H1 (cell line): Measurements from ENCODE around the gene WNT9A. TPM values are rescaled to one million over a fixed set of nuclear protein-coding genes. Genes with fewer than 3 reads are reported as not detected.

ENCODE experiments used
- CTCF ChIA-PET: fragments of 300-600 bp; sonication (Branson Sonifier 250); formaldehyde crosslinking; loops from one replicate; lab custom pipeline; 2021; ENCODE audit not compliant: partially characterized antibody; lab: Charles Lee
- POLR2A ChIA-PET: fragments of 300-600 bp; sonication (Branson Sonifier 250); formaldehyde crosslinking; loops from one replicate; lab custom pipeline; 2021; ENCODE audit warnings: inconsistent platforms; ENCODE audit not compliant: partially characterized antibody; lab: Charles Lee
- DNase-seq, 2 experiments: peaks; one replicate each; pipeline versions ENCODE4 v3.0.0 to v3.0.0-alpha.2; 2010 to 2022; ENCODE audit warnings: low spot score in 2 of 2, low read depth in 1 of 2, mixed read lengths in 1 of 2
- FAIRE-seq: peaks from 2 replicates; lab custom pipeline; 2011; peaks lifted over from hg19 to GRCh38; lab: Jason Lieb, UNC
- H2AFZ ChIP-seq: 2 replicates; pipeline ENCODE4 v1.8.1; 2012; ENCODE audit warnings: low read length, inconsistent platforms
- H2AK5ac ChIP-seq: 2 replicates; pipeline ENCODE4 v1.6.1; 2013; ENCODE audit warnings: low read depth, low read length
- H2BK120ac ChIP-seq: replicated peaks from 2 replicates; pipeline ENCODE3; 2013; ENCODE audit warnings: low read depth, low read length, inconsistent platforms
- H2BK12ac ChIP-seq: 2 replicates; pipeline ENCODE4 v1.6.1; 2013; ENCODE audit warnings: low read depth, low read length
- H2BK15ac ChIP-seq: 2 replicates; pipeline ENCODE4 v1.6.1; 2013; ENCODE audit warnings: low read length
- H2BK20ac ChIP-seq: 2 replicates; pipeline ENCODE4 v1.6.1; 2013; ENCODE audit warnings: low read length
- H2BK5ac ChIP-seq: 2 replicates; pipeline ENCODE4 v1.6.1; 2013; ENCODE audit warnings: low read depth, low read length
- H3K14ac ChIP-seq: 2 replicates; pipeline ENCODE4 v1.6.1; 2013; ENCODE audit warnings: inconsistent platforms; ENCODE audit not compliant: insufficient read length
- H3K18ac ChIP-seq: 2 replicates; pipeline ENCODE4 v1.6.1; 2013; ENCODE audit warnings: low read length; ENCODE audit errors: extremely low read depth
- H3K23ac ChIP-seq: 2 replicates; pipeline ENCODE4 v1.6.1; 2013; ENCODE audit warnings: inconsistent platforms; ENCODE audit not compliant: insufficient read length
- H3K23me2 ChIP-seq: 2 replicates; pipeline ENCODE4 v1.6.1; 2013; ENCODE audit warnings: low read depth, low read length
- H3K27ac ChIP-seq: 2 replicates; pipeline ENCODE4 v1.6.1; 2011; ENCODE audit warnings: low read depth, low read length, inconsistent platforms
- H3K27me3 ChIP-seq, 4 experiments: replicated peaks in 1 of 4; 1 replicate in 1 of 4; 2 replicates in 3 of 4; pipeline versions ENCODE4 v1.6.1 to v1.8.1; 2011 to 2013; ENCODE audit warnings: low read length in 3 of 4, mild to moderate bottlenecking in 3 of 4, inconsistent platforms in 2 of 4, mixed read lengths in 2 of 4, moderate library complexity in 1 of 4; ENCODE audit not compliant: control insufficient read depth in 3 of 4, insufficient read depth in 3 of 4; ENCODE audit errors: extremely low read depth in 1 of 4
- H3K36me3 ChIP-seq, 4 experiments: 2 replicates each; pipeline versions ENCODE4 v1.6.1 to v1.8.1; 2011 to 2013; ENCODE audit warnings: mild to moderate bottlenecking in 4 of 4, low read length in 3 of 4, moderate library complexity in 2 of 4, control low read depth in 1 of 4, inconsistent platforms in 1 of 4; ENCODE audit not compliant: insufficient read depth in 4 of 4, control insufficient read depth in 2 of 4
- H3K4ac ChIP-seq: replicated peaks from 2 replicates; pipeline ENCODE3; 2013; ENCODE audit warnings: low read length, low read depth, mixed read lengths, inconsistent platforms; ENCODE audit not compliant: insufficient read length
- H3K4me1 ChIP-seq, 4 experiments: replicated peaks in 1 of 4; 1 replicate in 1 of 4; 2 replicates in 3 of 4; pipeline versions ENCODE4 v1.6.1 to v1.8.1; 2011 to 2013; ENCODE audit warnings: low read length in 3 of 4, inconsistent platforms in 2 of 4, mixed read lengths in 1 of 4; ENCODE audit not compliant: insufficient read depth in 4 of 4, control insufficient read depth in 3 of 4
- H3K4me2 ChIP-seq, 2 experiments: 2 replicates each; pipeline versions ENCODE4 v1.6.1 to v1.8.1; 2011 to 2013; ENCODE audit warnings: low read depth in 2 of 2, low read length in 2 of 2, control low read depth in 1 of 2, inconsistent platforms in 1 of 2, mild to moderate bottlenecking in 1 of 2; ENCODE audit not compliant: insufficient read depth in 1 of 2
- H3K4me3 ChIP-seq, 4 experiments: fragments of 200-600, 300-600 bp in 1 of 4; sonication (generic), shearing (Covaris generic), sonication (Bioruptor Twin) in 1 of 4; 2 replicates each; pipeline versions ENCODE4 v1.5.1 to v1.8.1; 2011 to 2016; ENCODE audit warnings: low read length in 4 of 4, low read depth in 3 of 4, control low read depth in 2 of 4, inconsistent platforms in 2 of 4, mild to moderate bottlenecking in 2 of 4, mixed read lengths in 1 of 4, moderate library complexity in 1 of 4; ENCODE audit not compliant: insufficient read depth in 2 of 4; ENCODE audit errors: extremely low read depth in 1 of 4
- H3K56ac ChIP-seq: replicated peaks from 2 replicates; pipeline ENCODE3; 2013; ENCODE audit warnings: low read depth, mild to moderate bottlenecking, mixed read lengths, low read length, inconsistent platforms; ENCODE audit not compliant: insufficient read length
- H3K79me1 ChIP-seq: 2 replicates; pipeline ENCODE4 v1.6.1; 2013; ENCODE audit warnings: low read depth, low read length, control low read depth
- H3K79me2 ChIP-seq, 2 experiments: 2 replicates each; pipeline versions ENCODE4 v1.6.1 to v1.8.1; 2012 to 2013; ENCODE audit warnings: low read length in 2 of 2, mild to moderate bottlenecking in 2 of 2, inconsistent platforms in 1 of 2; ENCODE audit not compliant: insufficient read depth in 2 of 2, control insufficient read depth in 1 of 2
- H3K9ac ChIP-seq, 4 experiments: replicated peaks in 1 of 4; 1 replicate in 1 of 4; 2 replicates in 3 of 4; pipeline versions ENCODE4 v1.6.1 to v1.8.1; 2011 to 2013; ENCODE audit warnings: low read depth in 3 of 4, low read length in 3 of 4, control low read depth in 2 of 4, mild to moderate bottlenecking in 2 of 4, moderate library complexity in 2 of 4, inconsistent platforms in 1 of 4; ENCODE audit errors: extremely low read depth in 1 of 4
- H3K9me3 ChIP-seq, 2 experiments: 2 replicates each; pipeline versions ENCODE4 v1.6.1 to v1.8.1; 2012 to 2013; ENCODE audit warnings: mild to moderate bottlenecking in 2 of 2, moderate library complexity in 2 of 2, control low read depth in 1 of 2, inconsistent platforms in 1 of 2, low read depth in 1 of 2, low read length in 1 of 2, mixed read lengths in 1 of 2; ENCODE audit not compliant: insufficient read depth in 2 of 2
- H4K20me1 ChIP-seq, 2 experiments: replicated peaks in 1 of 2; 2 replicates each; pipeline versions ENCODE3 to v1.8.1; 2011 to 2013; ENCODE audit warnings: inconsistent platforms in 2 of 2, low read length in 2 of 2, mild to moderate bottlenecking in 1 of 2; ENCODE audit not compliant: insufficient read depth in 2 of 2, control insufficient read depth in 1 of 2
- H4K5ac ChIP-seq: 2 replicates; pipeline ENCODE4 v1.6.1; 2013; ENCODE audit warnings: low read length, low read depth, mixed read lengths, inconsistent platforms; ENCODE audit not compliant: insufficient read length
- H4K8ac ChIP-seq: 2 replicates; pipeline ENCODE4 v1.8.0; 2013; ENCODE audit warnings: mild to moderate bottlenecking, moderate library complexity, low read length, inconsistent platforms; ENCODE audit not compliant: insufficient read depth; ENCODE audit errors: extremely low read depth
- H4K91ac ChIP-seq: replicated peaks from 2 replicates; pipeline ENCODE3; 2013; ENCODE audit warnings: low read length, mixed read lengths, inconsistent platforms; ENCODE audit not compliant: insufficient read length
- CBX5 ChIP-seq: fragments of 300-800, 300-1000 bp; sonication (generic); IDR thresholded peaks from 2 replicates; pipeline ENCODE4 v1.7.1; 2016; ENCODE audit warnings: antibody characterized with exemption, low read length, low read depth
- FOSL1 ChIP-seq: IDR thresholded peaks from 2 replicates; pipeline ENCODE4 v1.6.1; 2011; ENCODE audit warnings: mild to moderate bottlenecking, low read depth, low read length, moderate library complexity; ENCODE audit not compliant: insufficient read depth
- KDM4A ChIP-seq: IDR thresholded peaks from one replicate; pipeline ENCODE4 v1.7.1; 2012; ENCODE audit warnings: low read depth, mild to moderate bottlenecking, moderate library complexity, low read length, inconsistent platforms; ENCODE audit not compliant: severe bottlenecking
- MAFK ChIP-seq: IDR thresholded peaks from 2 replicates; pipeline ENCODE4 v1.6.1; 2012; ENCODE audit warnings: low read depth, mild to moderate bottlenecking, improper control_type of control experiment, low read length
- RBBP5 ChIP-seq: IDR thresholded peaks from 2 replicates; pipeline ENCODE4 v1.7.1; 2012; ENCODE audit warnings: low read depth, mild to moderate bottlenecking, inconsistent platforms, low read length, moderate library complexity, borderline replicate concordance
- SIN3A ChIP-seq, 2 experiments: IDR thresholded peaks in 1 of 2; conservative IDR thresholded peaks in 1 of 2; 2 replicates each; pipeline ENCODE4 v1.6.1; 2011 to 2012; ENCODE audit warnings: low read length in 2 of 2, improper control_type of control experiment in 1 of 2, low read depth in 1 of 2, mild to moderate bottlenecking in 1 of 2
- SP4 ChIP-seq: IDR thresholded peaks from 2 replicates; pipeline ENCODE4 v1.6.1; 2012; ENCODE audit warnings: low read length, inconsistent platforms
- TBP ChIP-seq: IDR thresholded peaks from 2 replicates; pipeline ENCODE4 v1.6.1; 2011; ENCODE audit warnings: low read depth, low read length, improper control_type of control experiment
- TEAD4 ChIP-seq: IDR thresholded peaks from 2 replicates; pipeline ENCODE4 v1.6.1; 2012; ENCODE audit warnings: low read depth, low read length, inconsistent platforms, mixed read lengths
- USF2 ChIP-seq: IDR thresholded peaks from 2 replicates; pipeline ENCODE4 v1.6.1; 2011; ENCODE audit warnings: low read length, improper control_type of control experiment
- WGBS, 2 experiments: shearing (Covaris generic) in 1 of 2; methylation state at CpG; one replicate each; pipeline versions ENCODE4 v1.1.6 to v1.1.7; 2013 to 2015; ENCODE audit warnings: low lambda C conversion rate in 2 of 2, mixed read lengths in 2 of 2, inconsistent platforms in 1 of 2, low coverage in 1 of 2, missing lambda C conversion rate in 1 of 2; ENCODE audit not compliant: insufficient replicate concordance in 2 of 2, insufficient coverage in 1 of 2, insufficient read length in 1 of 2; ENCODE audit errors: extremely low coverage in 1 of 2, missing lambda C conversion rate in 1 of 2; 5-methylcytosine and 5-hydroxymethylcytosine counted together
- polyA plus RNA-seq, 7 experiments: library from polyadenylated mRNA; depleted of rRNA in 3 of 7; stranded (reverse) in 5 of 7; unstranded in 2 of 7; fragments of >200 nt in 5 of 7; fragments of 200-250 nt in 2 of 7; gene quantifications; 1 replicate in 5 of 7; 2 replicates in 1 of 7; 4 replicates in 1 of 7; pipeline versions ENCODE4 v1.2.1 to v1.2.3, GENCODE V29; 2011 to 2013; ENCODE audit warnings: missing spikeins in 2 of 7, mixed read lengths in 2 of 7
- total RNA-seq: library from RNA; stranded (reverse); fragmentation: NEBNext Ultra II Directional; extraction: Animal tissue kit (Norgen Biotek cat#: 25700); gene quantifications from 2 replicates; pipeline ENCODE4 v1.2.1, GENCODE V29; 2021

WNT9A gene
- total and polyA plus RNA-seq, 2 of the 8 experiments (the other 6 are each of a cell fraction or from before 2014, with no cell fraction given) = 1.1 to 1.5 TPM

DNA sequence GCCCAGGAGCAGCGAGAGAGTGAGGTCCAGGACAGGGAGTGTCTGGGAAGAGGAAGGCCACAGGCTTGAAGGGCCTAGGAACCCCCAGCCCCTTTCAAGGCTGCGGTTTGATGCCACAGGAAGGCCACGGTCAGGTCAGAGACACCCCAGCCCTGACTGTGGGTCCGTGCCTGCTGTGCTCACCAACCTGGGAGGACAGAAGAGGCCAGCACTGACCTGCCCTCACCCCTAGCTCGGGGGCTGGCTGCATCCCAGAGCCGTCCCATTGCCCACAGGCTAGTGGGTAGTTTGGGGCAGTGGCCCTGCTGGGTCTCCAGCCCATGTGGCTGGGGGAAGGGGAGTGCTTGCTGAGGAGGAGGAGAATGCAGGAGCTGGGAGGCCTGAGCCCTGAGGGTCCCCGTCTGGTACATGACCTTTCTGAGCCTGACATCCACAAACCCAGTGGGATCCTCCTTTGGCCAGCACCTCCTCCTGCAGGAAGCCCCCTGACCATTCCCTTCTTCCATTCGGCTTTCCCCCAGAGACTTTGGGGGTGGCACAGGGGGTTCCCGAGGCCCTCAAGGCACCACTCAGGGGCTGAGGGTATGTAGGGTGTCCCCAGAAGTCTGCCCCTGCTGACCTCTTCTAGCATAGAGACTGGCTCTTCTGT is 54.3 kb downstream of the WNT9A start:
- Histone ChIP-seq H3K4me1 (peaks cover 0 to 19% (median 2%) of the 10 kb centered on the region in 4 experiments; a peak in 4 of 7 replicates), H3K23ac (no peak overlapping the region), H3K23me2 (no peaks in the 10 kb centered on the region), H2AK5ac (no peak overlapping the region), H2BK5ac (peak overlapping the region; percentile 85; the same call in 1 of the 2 replicates)
- TF ChIP-seq USF2 (no peak), KDM4A (no peak), TEAD4 (no peak), SIN3A (conservative IDR thresholded peaks at IDR 0.05 in 1 of 2, IDR thresholded peaks at IDR 0.05 in 1 of 2; ENCODE audit: low read depth in 1 of 2, low read length in 2 of 2) (no peak), RBBP5 (no peak), FOSL1 (no peak), MAFK (no peak), TBP (no peak), CBX5 (no peak), SP4 (no peak)
- TF ChIP-seq, all 59 proteins: peak for 0
- no peaks in the 10 kb centered on the region for H3K9me3 ChIP-seq
- H4K8ac ChIP-seq = no peak overlapping the region; the same call in 1 of the 2 replicates
- H2BK12ac ChIP-seq = peak overlapping the region; percentile 84; the same call in 1 of the 2 replicates
- ChIA-PET POLR2A (no interaction called here), CTCF (no interaction called here)
- FAIRE-seq (no peak), DNase-seq (peak in 1 of 2 experiments; percentile 39)
- H3K79me1 ChIP-seq = no peaks in the 10 kb centered on the region
- H3K27me3 ChIP-seq = no peaks in the 10 kb centered on the region
- no peak overlapping the region for H3K18ac ChIP-seq
- no peak overlapping the region for H4K5ac ChIP-seq
- peak overlapping the region; percentile 88; the same call in 1 of the 2 replicates for H2BK15ac ChIP-seq
- H2BK20ac ChIP-seq = peak overlapping the region; percentile 86; the same call in 1 of the 2 replicates
- no peak overlapping the region for H2AFZ ChIP-seq
- H4K20me1 ChIP-seq = no peaks in the 10 kb centered on the region
- H3K4ac ChIP-seq = no peak overlapping the region
- H2BK120ac ChIP-seq = no peak overlapping the region
- H3K4me3 ChIP-seq = no peak overlapping the region
- H3K14ac ChIP-seq = no peak overlapping the region
- no peak overlapping the region for H3K9ac ChIP-seq
- H3K79me2 ChIP-seq = no peaks in the 10 kb centered on the region
- no peak overlapping the region for H3K27ac ChIP-seq
- H3K4me2 ChIP-seq = no peak overlapping the region
- 92% methylated on average over 7 of the region's 9 CpGs; no CpG with 5 or more reads in 1 of the 2 experiments for WGBS, 2 experiments
- H4K91ac ChIP-seq = peak overlapping the region; percentile 86
- no peaks in the 10 kb centered on the region for H3K36me3 ChIP-seq
- no peak overlapping the region for H3K56ac ChIP-seq
